H1 (cell line): ENCODE measurements around the gene APLN. TPM values are rescaled to one million over a fixed set of nuclear protein-coding genes. Genes with fewer than 3 reads are reported as not detected.
A peak's percentile ranks its signal among the peaks of the same experiment; 100 is the strongest.

Experiments used
- CTCF ChIA-PET: fragments of 300-600 bp; sonication (Branson Sonifier 250); formaldehyde crosslinking; loops from one replicate; lab custom pipeline; 2021; ENCODE audit not compliant: partially characterized antibody; lab: Charles Lee
- POLR2A ChIA-PET: fragments of 300-600 bp; sonication (Branson Sonifier 250); formaldehyde crosslinking; loops from one replicate; lab custom pipeline; 2021; ENCODE audit warnings: inconsistent platforms; ENCODE audit not compliant: partially characterized antibody; lab: Charles Lee
- DNase-seq, 2 experiments: peaks; one replicate each; pipeline versions ENCODE4 v3.0.0 to v3.0.0-alpha.2; 2010 to 2022; ENCODE audit warnings: low spot score in 2 of 2, low read depth in 1 of 2, mixed read lengths in 1 of 2
- FAIRE-seq: peaks from 2 replicates; lab custom pipeline; 2011; peaks lifted over from hg19 to GRCh38; lab: Jason Lieb, UNC
- H2AFZ ChIP-seq: 2 replicates; pipeline ENCODE4 v1.8.1; 2012; ENCODE audit warnings: low read length, inconsistent platforms
- H2AK5ac ChIP-seq: 2 replicates; pipeline ENCODE4 v1.6.1; 2013; ENCODE audit warnings: low read depth, low read length
- H2BK120ac ChIP-seq: replicated peaks from 2 replicates; pipeline ENCODE3; 2013; ENCODE audit warnings: low read depth, low read length, inconsistent platforms
- H2BK12ac ChIP-seq: 2 replicates; pipeline ENCODE4 v1.6.1; 2013; ENCODE audit warnings: low read depth, low read length
- H2BK15ac ChIP-seq: 2 replicates; pipeline ENCODE4 v1.6.1; 2013; ENCODE audit warnings: low read length
- H2BK20ac ChIP-seq: 2 replicates; pipeline ENCODE4 v1.6.1; 2013; ENCODE audit warnings: low read length
- H2BK5ac ChIP-seq: 2 replicates; pipeline ENCODE4 v1.6.1; 2013; ENCODE audit warnings: low read depth, low read length
- H3K14ac ChIP-seq: 2 replicates; pipeline ENCODE4 v1.6.1; 2013; ENCODE audit warnings: inconsistent platforms; ENCODE audit not compliant: insufficient read length
- H3K18ac ChIP-seq: 2 replicates; pipeline ENCODE4 v1.6.1; 2013; ENCODE audit warnings: low read length; ENCODE audit errors: extremely low read depth
- H3K23ac ChIP-seq: 2 replicates; pipeline ENCODE4 v1.6.1; 2013; ENCODE audit warnings: inconsistent platforms; ENCODE audit not compliant: insufficient read length
- H3K23me2 ChIP-seq: 2 replicates; pipeline ENCODE4 v1.6.1; 2013; ENCODE audit warnings: low read depth, low read length
- H3K27ac ChIP-seq: 2 replicates; pipeline ENCODE4 v1.6.1; 2011; ENCODE audit warnings: low read depth, low read length, inconsistent platforms
- H3K27me3 ChIP-seq, 4 experiments: replicated peaks in 1 of 4; 1 replicate in 1 of 4; 2 replicates in 3 of 4; pipeline versions ENCODE4 v1.6.1 to v1.8.1; 2011 to 2013; ENCODE audit warnings: low read length in 3 of 4, mild to moderate bottlenecking in 3 of 4, inconsistent platforms in 2 of 4, mixed read lengths in 2 of 4, moderate library complexity in 1 of 4; ENCODE audit not compliant: control insufficient read depth in 3 of 4, insufficient read depth in 3 of 4; ENCODE audit errors: extremely low read depth in 1 of 4
- H3K36me3 ChIP-seq, 4 experiments: 2 replicates each; pipeline versions ENCODE4 v1.6.1 to v1.8.1; 2011 to 2013; ENCODE audit warnings: mild to moderate bottlenecking in 4 of 4, low read length in 3 of 4, moderate library complexity in 2 of 4, control low read depth in 1 of 4, inconsistent platforms in 1 of 4; ENCODE audit not compliant: insufficient read depth in 4 of 4, control insufficient read depth in 2 of 4
- H3K4ac ChIP-seq: replicated peaks from 2 replicates; pipeline ENCODE3; 2013; ENCODE audit warnings: low read length, low read depth, mixed read lengths, inconsistent platforms; ENCODE audit not compliant: insufficient read length
- H3K4me1 ChIP-seq, 4 experiments: replicated peaks in 1 of 4; 1 replicate in 1 of 4; 2 replicates in 3 of 4; pipeline versions ENCODE4 v1.6.1 to v1.8.1; 2011 to 2013; ENCODE audit warnings: low read length in 3 of 4, inconsistent platforms in 2 of 4, mixed read lengths in 1 of 4; ENCODE audit not compliant: insufficient read depth in 4 of 4, control insufficient read depth in 3 of 4
- H3K4me2 ChIP-seq, 2 experiments: 2 replicates each; pipeline versions ENCODE4 v1.6.1 to v1.8.1; 2011 to 2013; ENCODE audit warnings: low read depth in 2 of 2, low read length in 2 of 2, control low read depth in 1 of 2, inconsistent platforms in 1 of 2, mild to moderate bottlenecking in 1 of 2; ENCODE audit not compliant: insufficient read depth in 1 of 2
- H3K4me3 ChIP-seq, 4 experiments: fragments of 200-600, 300-600 bp in 1 of 4; sonication (generic), shearing (Covaris generic), sonication (Bioruptor Twin) in 1 of 4; 2 replicates each; pipeline versions ENCODE4 v1.5.1 to v1.8.1; 2011 to 2016; ENCODE audit warnings: low read length in 4 of 4, low read depth in 3 of 4, control low read depth in 2 of 4, inconsistent platforms in 2 of 4, mild to moderate bottlenecking in 2 of 4, mixed read lengths in 1 of 4, moderate library complexity in 1 of 4; ENCODE audit not compliant: insufficient read depth in 2 of 4; ENCODE audit errors: extremely low read depth in 1 of 4
- H3K56ac ChIP-seq: replicated peaks from 2 replicates; pipeline ENCODE3; 2013; ENCODE audit warnings: low read depth, mild to moderate bottlenecking, mixed read lengths, low read length, inconsistent platforms; ENCODE audit not compliant: insufficient read length
- H3K79me1 ChIP-seq: 2 replicates; pipeline ENCODE4 v1.6.1; 2013; ENCODE audit warnings: low read depth, low read length, control low read depth
- H3K79me2 ChIP-seq, 2 experiments: 2 replicates each; pipeline versions ENCODE4 v1.6.1 to v1.8.1; 2012 to 2013; ENCODE audit warnings: low read length in 2 of 2, mild to moderate bottlenecking in 2 of 2, inconsistent platforms in 1 of 2; ENCODE audit not compliant: insufficient read depth in 2 of 2, control insufficient read depth in 1 of 2
- H3K9ac ChIP-seq, 4 experiments: replicated peaks in 1 of 4; 1 replicate in 1 of 4; 2 replicates in 3 of 4; pipeline versions ENCODE4 v1.6.1 to v1.8.1; 2011 to 2013; ENCODE audit warnings: low read depth in 3 of 4, low read length in 3 of 4, control low read depth in 2 of 4, mild to moderate bottlenecking in 2 of 4, moderate library complexity in 2 of 4, inconsistent platforms in 1 of 4; ENCODE audit errors: extremely low read depth in 1 of 4
- H3K9me3 ChIP-seq, 2 experiments: 2 replicates each; pipeline versions ENCODE4 v1.6.1 to v1.8.1; 2012 to 2013; ENCODE audit warnings: mild to moderate bottlenecking in 2 of 2, moderate library complexity in 2 of 2, control low read depth in 1 of 2, inconsistent platforms in 1 of 2, low read depth in 1 of 2, low read length in 1 of 2, mixed read lengths in 1 of 2; ENCODE audit not compliant: insufficient read depth in 2 of 2
- H4K20me1 ChIP-seq, 2 experiments: replicated peaks in 1 of 2; 2 replicates each; pipeline versions ENCODE3 to v1.8.1; 2011 to 2013; ENCODE audit warnings: inconsistent platforms in 2 of 2, low read length in 2 of 2, mild to moderate bottlenecking in 1 of 2; ENCODE audit not compliant: insufficient read depth in 2 of 2, control insufficient read depth in 1 of 2
- H4K5ac ChIP-seq: 2 replicates; pipeline ENCODE4 v1.6.1; 2013; ENCODE audit warnings: low read length, low read depth, mixed read lengths, inconsistent platforms; ENCODE audit not compliant: insufficient read length
- H4K8ac ChIP-seq: 2 replicates; pipeline ENCODE4 v1.8.0; 2013; ENCODE audit warnings: mild to moderate bottlenecking, moderate library complexity, low read length, inconsistent platforms; ENCODE audit not compliant: insufficient read depth; ENCODE audit errors: extremely low read depth
- H4K91ac ChIP-seq: replicated peaks from 2 replicates; pipeline ENCODE3; 2013; ENCODE audit warnings: low read length, mixed read lengths, inconsistent platforms; ENCODE audit not compliant: insufficient read length
- BCL11A ChIP-seq, 2 experiments: IDR thresholded peaks; one replicate each; pipeline ENCODE4 v1.6.1; 2011; ENCODE audit warnings: low read depth in 2 of 2, low read length in 2 of 2, mild to moderate bottlenecking in 2 of 2
- CBX5 ChIP-seq: fragments of 300-800, 300-1000 bp; sonication (generic); IDR thresholded peaks from 2 replicates; pipeline ENCODE4 v1.7.1; 2016; ENCODE audit warnings: antibody characterized with exemption, low read length, low read depth
- CBX8 ChIP-seq: fragments of 300-800, 300-1000 bp; sonication (generic); IDR thresholded peaks from 2 replicates; pipeline ENCODE4 v1.7.1; 2016; ENCODE audit warnings: low read depth, low read length, borderline replicate concordance
- HDAC6 ChIP-seq: IDR thresholded peaks from one replicate; pipeline ENCODE4 v1.7.1; 2012; ENCODE audit warnings: low read depth, mild to moderate bottlenecking, inconsistent platforms, low read length, moderate library complexity
- JUND ChIP-seq: IDR thresholded peaks from 2 replicates; pipeline ENCODE4 v1.6.1; 2011; ENCODE audit warnings: mild to moderate bottlenecking, improper control_type of control experiment, low read length
- KDM1A ChIP-seq: fragments of 200-600, 300-600 bp; sonication (generic); IDR thresholded peaks from 2 replicates; pipeline ENCODE4 v1.7.1; 2016; ENCODE audit warnings: mild to moderate bottlenecking, low read length, borderline replicate concordance
- NRF1 ChIP-seq: IDR thresholded peaks from 2 replicates; pipeline ENCODE4 v1.6.1; 2011; ENCODE audit warnings: mild to moderate bottlenecking, low read depth, low read length, improper control_type of control experiment
- POLR2A ChIP-seq, 2 experiments: IDR thresholded peaks; 1 replicate in 1 of 2; 2 replicates in 1 of 2; pipeline ENCODE4 v1.6.1; 2011; ENCODE audit warnings: low read depth in 2 of 2, low read length in 2 of 2, mild to moderate bottlenecking in 2 of 2; ENCODE audit errors: control extremely low read depth in 1 of 2
- POLR2AphosphoS5 ChIP-seq: IDR thresholded peaks from 2 replicates; pipeline ENCODE4 v1.6.1; 2011; ENCODE audit warnings: low read depth, low read length
- RFX5 ChIP-seq: IDR thresholded peaks from 2 replicates; pipeline ENCODE4 v1.6.1; 2011; ENCODE audit warnings: low read depth, low read length, improper control_type of control experiment, borderline replicate concordance
- RXRA ChIP-seq: IDR thresholded peaks from 2 replicates; pipeline ENCODE4 v1.6.1; 2011; ENCODE audit warnings: low read depth, mild to moderate bottlenecking, low read length, moderate library complexity; ENCODE audit not compliant: insufficient read depth
- SAP30 ChIP-seq: fragments of 300-600 bp; sonication (generic); IDR thresholded peaks from 2 replicates; pipeline ENCODE4 v1.7.1; 2012; ENCODE audit warnings: low read length, moderate library complexity, mild to moderate bottlenecking, inconsistent platforms; ENCODE audit not compliant: insufficient read depth, insufficient replicate concordance
- WGBS, 2 experiments: shearing (Covaris generic) in 1 of 2; methylation state at CpG; one replicate each; pipeline versions ENCODE4 v1.1.6 to v1.1.7; 2013 to 2015; ENCODE audit warnings: low lambda C conversion rate in 2 of 2, mixed read lengths in 2 of 2, inconsistent platforms in 1 of 2, low coverage in 1 of 2, missing lambda C conversion rate in 1 of 2; ENCODE audit not compliant: insufficient replicate concordance in 2 of 2, insufficient coverage in 1 of 2, insufficient read length in 1 of 2; ENCODE audit errors: extremely low coverage in 1 of 2, missing lambda C conversion rate in 1 of 2; 5-methylcytosine and 5-hydroxymethylcytosine counted together
- polyA plus RNA-seq, 7 experiments: library from polyadenylated mRNA; depleted of rRNA in 3 of 7; stranded (reverse) in 5 of 7; unstranded in 2 of 7; fragments of >200 nt in 5 of 7; fragments of 200-250 nt in 2 of 7; gene quantifications; 1 replicate in 5 of 7; 2 replicates in 1 of 7; 4 replicates in 1 of 7; pipeline versions ENCODE4 v1.2.1 to v1.2.3, GENCODE V29; 2011 to 2013; ENCODE audit warnings: missing spikeins in 2 of 7, mixed read lengths in 2 of 7
- total RNA-seq: library from RNA; stranded (reverse); fragmentation: NEBNext Ultra II Directional; extraction: Animal tissue kit (Norgen Biotek cat#: 25700); gene quantifications from 2 replicates; pipeline ENCODE4 v1.2.1, GENCODE V29; 2021

Gene APLN
- total and polyA plus RNA-seq, 2 of the 8 experiments (the other 6 are each of a cell fraction or from before 2014, with no cell fraction given), result 1.1 to 1.8 TPM

GRCh38 chrX:129697204-129697829, 42.6 kb upstream of the APLN start:
- Histone ChIP-seq H4K91ac (peak overlapping the region; percentile 66), H3K18ac (no peak overlapping the region; the same call in 1 of the 2 replicates), H3K9me3 (no peaks in the 10 kb centered on the region), H3K23ac (no peak overlapping the region), H2AFZ (no peak overlapping the region), H3K56ac (no peak overlapping the region), H3K79me2 (no peaks in the 10 kb centered on the region), H3K23me2 (no peaks in the 10 kb centered on the region), H4K20me1 (no peaks in the 10 kb centered on the region), H2BK120ac (peak overlapping the region; percentile 87), H3K27ac (no peak overlapping the region), H2AK5ac (no peak overlapping the region), H3K4me3 (peak overlapping the region in 1 of 4 experiments; percentile 32; a peak in 1 of 8 replicates), H2BK15ac (no peak overlapping the region), H3K9ac (no peak overlapping the region), H4K5ac (no peak overlapping the region), H3K4ac (no peak overlapping the region), H3K4me1 (peaks cover 0 to 16% (median 8%) of the 10 kb centered on the region in 4 experiments; a peak in 5 of 7 replicates), H3K36me3 (no peaks in the 10 kb centered on the region), H2BK12ac (peak overlapping the region; percentile 39; the same call in 1 of the 2 replicates), H3K79me1 (no peaks in the 10 kb centered on the region), H3K4me2 (peak overlapping the region; percentile 36 to 63), H4K8ac (no peak overlapping the region), H2BK20ac (peak overlapping the region; percentile 72; the same call in 1 of the 2 replicates), H3K27me3 (no peaks in the 10 kb centered on the region), H2BK5ac (peak overlapping the region; percentile 71; the same call in 1 of the 2 replicates), H3K14ac (no peak overlapping the region)
- ChIA-PET POLR2A (interaction anchor here (1.1 to 2.3 kb wide), 3 partner anchors 11 to 42 kb away, joined by 3 to 8 read pairs (median 4); partner anchors contain the start of gene APLN), CTCF (interaction anchor here (1.5 to 3.2 kb wide), 2 partner anchors 17 to 60 kb away, joined by 3 to 14 read pairs; no protein-coding TSS in a partner anchor)
- FAIRE-seq (no peak), DNase-seq (no peak)
- 54% methylated on average over 4 of the region's 9 CpGs; no CpG with 5 or more reads in 1 of the 2 experiments for WGBS, 2 experiments
- TF ChIP-seq CBX8 (no peak), BCL11A (IDR thresholded peaks at IDR 0.05; ENCODE audit: low read depth in 2 of 2, low read length in 2 of 2) (no peak), NRF1 (no peak), RXRA (no peak), RFX5 (no peak), HDAC6 (no peak), KDM1A (no peak), SAP30 (no peak), POLR2AphosphoS5 (no peak), JUND (no peak), CBX5 (no peak), POLR2A (IDR thresholded peaks at IDR 0.05; ENCODE audit: control extremely low read depth in 1 of 2, low read depth in 2 of 2, low read length in 2 of 2) (no peak)
